ENCODE data around the gene ZRANB1.
"Not testable (repeated sequence)": the region's sequence is repeated elsewhere in the genome, so short reads cannot be mapped to it uniquely, and the experiment has no call there.

ZRANB1 gene

DNA sequence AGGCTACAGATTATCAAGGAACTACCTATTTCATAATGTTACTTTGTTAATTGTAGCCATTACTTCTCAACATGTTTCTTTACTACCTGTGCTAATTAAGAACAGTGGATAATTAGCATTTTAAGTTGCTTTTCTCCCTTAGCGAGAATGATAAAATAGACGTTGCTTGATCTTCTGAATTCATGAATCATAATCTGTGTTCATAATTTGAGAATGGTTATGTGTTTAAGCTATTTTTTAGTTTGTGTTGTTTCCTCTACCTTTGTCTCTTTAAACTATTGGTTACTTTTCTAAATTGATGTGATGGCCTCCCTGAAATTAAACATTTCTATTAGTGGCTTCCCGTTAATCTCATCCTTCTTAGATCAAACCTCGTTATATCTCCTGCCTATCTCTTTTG, at the start of gene ZRANB1:
ZRANB1 (plus strand) TSS at position 301 of the 400 bp plus-strand sequence. CDS start 371 bp downstream, outside the sequence.
- DNase-seq (ENCODE audit: low read depth): no peak

DNA sequence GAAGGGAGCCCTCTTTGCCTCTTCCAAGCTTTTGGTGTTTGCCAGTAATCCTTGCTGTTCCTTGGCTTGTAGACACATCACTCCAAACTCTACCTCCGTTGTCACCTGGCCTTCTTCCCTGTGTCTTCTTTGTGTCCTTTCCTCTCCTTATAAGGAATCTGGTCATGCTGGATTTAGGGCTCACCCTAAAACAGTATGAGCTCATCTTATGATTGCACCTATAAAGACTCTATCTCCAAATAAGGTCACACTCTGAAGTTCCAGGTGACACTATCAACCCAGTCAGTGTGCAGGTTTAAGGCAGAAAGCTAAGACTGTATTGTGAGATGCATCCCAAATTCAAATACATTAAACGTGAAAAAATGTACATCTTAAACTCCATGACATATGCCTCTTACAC, 49.0 kb upstream of the ZRANB1 start:
- DNase-seq (ENCODE audit: low read depth): no peak

DNA sequence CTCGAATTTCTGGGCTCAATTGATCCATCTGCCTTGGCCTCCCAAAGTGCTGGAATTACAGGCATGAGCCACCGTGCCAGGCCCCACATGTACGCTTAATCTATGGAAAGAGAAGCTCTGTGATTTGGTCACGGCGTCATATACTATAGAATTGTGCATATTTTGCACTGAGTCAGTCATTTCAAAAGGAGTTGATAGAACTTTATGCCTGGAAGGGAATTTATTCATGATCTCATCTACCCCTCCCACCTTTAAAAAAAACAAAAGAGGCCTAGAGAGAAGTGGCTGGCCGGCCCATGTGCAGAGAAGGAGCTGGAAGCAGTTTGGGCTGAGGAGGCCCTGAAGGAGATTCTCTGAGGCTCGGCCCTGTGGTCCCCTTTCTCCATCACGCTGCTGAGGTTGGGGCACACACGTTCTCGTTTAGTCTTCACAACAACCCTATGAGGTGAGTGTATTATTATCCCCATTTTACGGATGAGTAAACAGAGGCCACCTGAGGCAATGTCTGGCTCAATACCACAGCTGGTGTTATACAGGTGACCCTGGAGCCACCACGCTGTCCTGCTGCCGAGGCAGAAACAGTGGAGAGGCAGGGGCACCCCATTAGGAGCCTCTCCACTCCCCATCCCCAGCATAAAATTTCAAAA, 47.2 kb upstream of the ZRANB1 start:
- DNase-seq (ENCODE audit: low read depth): no peak

DNA sequence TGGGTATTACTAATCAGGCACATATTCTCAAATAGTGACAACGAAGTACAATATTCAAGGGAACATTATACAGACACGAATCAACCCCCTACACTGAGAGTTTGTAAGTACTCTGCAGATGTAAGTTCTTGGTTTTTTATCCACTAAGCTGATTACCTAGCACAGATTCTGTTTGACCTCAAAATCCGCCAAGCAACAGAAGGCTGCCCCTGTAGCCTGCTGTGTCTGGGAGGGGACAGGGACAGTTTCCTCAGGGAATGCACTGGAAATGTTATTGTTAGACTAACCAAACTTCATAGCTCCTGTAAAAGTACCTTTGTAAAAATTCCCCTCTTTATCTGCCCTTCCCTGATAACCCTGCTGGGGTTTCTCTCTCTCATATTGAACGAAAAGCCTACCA, 45.2 kb upstream of the ZRANB1 start:
- no peak for DNase-seq (ENCODE audit: low read depth)

DNA sequence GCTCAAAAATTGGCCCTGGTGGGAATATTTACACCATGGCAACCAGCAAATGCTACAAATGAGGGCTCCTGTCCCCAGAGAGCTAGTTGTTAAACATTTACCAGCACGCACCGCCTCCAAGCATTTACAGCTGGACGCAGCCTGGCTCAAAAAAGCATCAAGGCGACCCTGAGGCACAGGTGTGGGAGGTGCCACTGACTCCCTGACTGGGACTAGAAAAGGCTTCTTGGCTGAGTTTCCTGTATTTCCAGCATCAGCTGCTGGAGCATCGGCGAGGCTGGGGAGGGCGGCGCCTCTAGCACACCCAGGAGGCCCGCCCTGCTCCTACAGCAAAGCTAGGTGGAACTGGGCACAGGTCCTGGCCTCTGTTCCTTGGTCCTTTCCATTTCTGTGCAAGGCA, 43.5 kb upstream of the ZRANB1 start:
- DNase-seq (ENCODE audit: low read depth): no peak

DNA sequence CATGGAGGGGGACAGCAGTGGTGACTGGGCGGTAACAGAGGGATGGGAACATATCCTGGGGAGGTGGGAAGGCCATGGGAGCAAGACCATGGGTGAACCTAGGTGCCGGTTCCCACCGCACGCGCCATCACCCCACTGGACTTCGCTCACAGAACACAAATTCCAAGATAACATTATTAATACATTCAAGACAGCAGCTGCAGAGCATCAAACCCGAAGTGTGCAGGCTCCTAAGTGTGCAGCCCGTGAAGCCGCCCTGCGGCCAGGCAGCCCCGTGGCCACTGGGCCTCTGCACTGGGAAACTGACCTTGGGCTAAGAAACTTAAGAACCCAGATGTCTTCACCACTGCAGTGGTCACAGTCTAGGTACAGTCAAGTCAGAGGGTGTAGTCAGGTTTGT, 42.8 kb upstream of the ZRANB1 start:
- no peak for DNase-seq (ENCODE audit: low read depth)

DNA sequence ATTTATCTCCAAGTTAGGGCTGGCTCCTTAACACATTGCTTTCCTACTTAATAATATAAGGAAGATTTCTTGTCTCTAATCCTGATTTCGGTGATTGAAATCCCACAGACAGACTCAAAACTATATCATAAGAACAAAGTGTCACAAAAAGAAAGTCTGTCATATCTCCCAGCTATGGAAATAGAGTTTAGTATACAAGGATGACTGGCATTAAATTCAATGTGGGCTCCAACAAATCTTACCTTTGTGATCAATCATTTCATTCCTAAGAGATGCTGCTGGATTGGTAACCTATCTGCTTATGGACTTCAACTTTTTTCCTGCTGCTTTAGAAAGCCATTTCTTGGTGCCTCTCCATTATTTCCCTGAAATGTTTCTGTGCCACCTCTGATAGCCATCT, 39.5 kb upstream of the ZRANB1 start:
- DNase-seq (ENCODE audit: low read depth): no peak

DNA sequence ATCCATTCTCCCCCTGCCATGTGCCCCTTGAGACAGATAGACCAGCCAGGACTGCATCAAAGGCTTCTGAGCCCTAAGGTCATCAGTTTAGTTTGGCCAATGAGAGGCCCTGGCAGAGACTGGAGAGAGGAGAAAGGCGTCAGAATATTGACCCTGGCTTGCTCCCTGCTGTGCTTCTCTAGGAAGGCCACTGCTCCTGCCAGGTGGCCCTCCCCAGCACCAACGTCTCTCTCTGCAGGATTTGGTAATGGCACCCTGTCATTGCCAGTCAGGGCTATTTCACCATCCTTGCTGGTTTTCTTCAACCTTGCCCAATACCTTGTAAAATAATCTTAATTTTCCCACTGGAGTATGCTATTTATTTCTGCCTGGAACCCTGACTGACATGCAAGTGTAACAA, 38.8 kb upstream of the ZRANB1 start:
- no peak for DNase-seq (ENCODE audit: low read depth)

DNA sequence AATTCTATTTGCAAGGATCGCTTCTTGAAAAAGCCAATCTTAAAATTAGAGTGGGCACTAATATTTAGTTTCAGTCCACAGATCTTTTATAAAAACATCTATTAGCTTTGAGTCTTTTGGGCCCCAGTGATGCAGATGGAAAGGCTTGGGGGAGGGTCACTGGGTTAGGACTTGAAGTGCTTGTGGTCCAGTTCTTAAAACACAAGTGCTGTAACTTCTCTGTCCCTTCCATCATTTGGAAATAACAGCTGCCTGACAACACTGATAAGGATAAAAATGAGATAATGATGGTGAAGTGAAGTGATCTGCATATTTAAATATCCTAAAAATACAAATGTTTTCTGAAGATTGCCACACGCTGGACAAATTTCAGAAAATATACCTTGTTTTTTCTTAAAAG, 37.1 kb upstream of the ZRANB1 start:
- DNase-seq (ENCODE audit: low read depth): no peak

DNA sequence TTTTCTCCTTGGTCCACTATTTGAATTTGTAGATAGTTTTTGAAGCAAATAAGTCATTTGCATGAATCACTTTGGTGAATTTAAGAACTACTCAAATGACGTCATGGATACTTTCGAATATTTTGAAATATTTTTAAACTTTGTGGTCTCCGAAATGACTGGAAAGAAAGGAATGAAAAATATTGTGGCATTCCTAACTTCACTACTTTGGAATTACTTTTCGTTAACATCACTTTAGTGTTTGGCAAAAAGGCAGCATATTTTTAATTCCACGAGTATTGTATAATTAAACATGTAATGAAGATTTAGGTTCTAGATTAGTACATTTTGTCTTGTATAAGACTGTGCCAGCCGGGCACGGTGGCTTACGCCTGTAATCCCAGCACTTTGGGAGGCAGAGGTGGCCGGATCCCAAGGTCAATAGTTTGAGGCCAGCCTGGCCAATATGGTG, 35.3 kb upstream of the ZRANB1 start:
- DNase-seq (ENCODE audit: low read depth): peak; percentile 52

DNA sequence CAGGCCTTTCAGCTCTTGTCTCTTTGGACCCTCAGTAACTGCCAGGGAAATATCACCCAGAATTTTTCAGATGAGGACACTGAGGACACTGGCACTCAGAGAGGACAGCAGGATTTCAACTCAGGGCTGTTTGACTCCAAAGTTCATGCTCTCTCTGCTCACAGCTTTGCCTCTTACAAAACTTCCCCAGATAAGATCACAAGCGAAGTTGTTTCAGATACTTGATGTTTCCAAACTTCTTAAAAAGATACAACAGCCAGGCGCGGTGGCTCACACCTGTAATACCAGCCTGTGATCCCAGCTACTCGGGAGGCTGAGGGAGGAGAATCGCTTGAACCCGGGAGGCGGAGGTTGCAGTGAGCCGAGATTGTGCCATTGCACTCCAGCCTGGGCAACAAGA, 32.4 kb upstream of the ZRANB1 start:
- no peak for DNase-seq (ENCODE audit: low read depth)

DNA sequence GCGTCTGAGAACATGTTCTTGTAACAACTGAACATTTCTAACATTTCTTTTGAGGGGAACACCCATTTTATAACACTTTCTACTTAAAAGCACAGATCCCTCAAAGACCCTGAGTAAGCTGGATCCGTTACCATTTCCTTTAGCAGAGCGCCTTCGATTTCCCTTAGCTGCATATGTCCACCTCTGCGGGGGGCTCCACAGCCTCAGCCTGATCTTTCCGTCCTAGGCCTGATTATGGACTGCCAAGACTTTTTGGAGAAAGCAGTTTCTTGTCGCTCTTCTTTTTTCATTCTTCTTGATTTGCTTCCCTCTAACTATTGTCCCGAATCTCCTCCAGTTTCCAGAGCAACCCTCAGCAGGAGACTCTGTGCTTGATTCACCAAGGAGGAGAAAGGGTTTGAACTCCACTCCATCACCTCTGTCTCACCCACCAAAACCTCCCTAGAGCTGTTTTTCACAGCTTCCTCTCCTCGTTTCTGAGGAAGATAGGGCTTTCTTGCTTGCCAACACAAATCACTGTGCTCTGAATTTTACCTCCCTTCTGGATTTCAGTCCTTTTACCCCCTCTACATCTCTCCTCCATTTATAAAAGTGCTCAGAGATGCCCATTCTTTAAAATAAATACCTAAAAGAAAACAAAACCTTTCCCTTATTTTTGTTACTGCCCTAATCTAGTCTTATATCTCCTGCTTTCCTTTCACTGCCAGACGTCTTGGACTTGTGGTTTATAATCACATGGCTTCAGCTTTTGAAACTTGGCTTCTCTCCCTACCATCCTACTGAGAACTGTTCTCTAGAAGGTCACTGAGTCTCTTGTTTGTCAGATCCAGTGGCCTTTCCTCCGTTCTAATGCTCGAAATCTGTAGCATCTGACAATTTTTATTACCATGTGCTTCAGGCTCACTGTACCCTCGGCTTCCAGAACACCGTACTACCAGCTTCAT, 30.5 kb upstream of the ZRANB1 start:
- DNase-seq (ENCODE audit: low read depth): no peak

DNA sequence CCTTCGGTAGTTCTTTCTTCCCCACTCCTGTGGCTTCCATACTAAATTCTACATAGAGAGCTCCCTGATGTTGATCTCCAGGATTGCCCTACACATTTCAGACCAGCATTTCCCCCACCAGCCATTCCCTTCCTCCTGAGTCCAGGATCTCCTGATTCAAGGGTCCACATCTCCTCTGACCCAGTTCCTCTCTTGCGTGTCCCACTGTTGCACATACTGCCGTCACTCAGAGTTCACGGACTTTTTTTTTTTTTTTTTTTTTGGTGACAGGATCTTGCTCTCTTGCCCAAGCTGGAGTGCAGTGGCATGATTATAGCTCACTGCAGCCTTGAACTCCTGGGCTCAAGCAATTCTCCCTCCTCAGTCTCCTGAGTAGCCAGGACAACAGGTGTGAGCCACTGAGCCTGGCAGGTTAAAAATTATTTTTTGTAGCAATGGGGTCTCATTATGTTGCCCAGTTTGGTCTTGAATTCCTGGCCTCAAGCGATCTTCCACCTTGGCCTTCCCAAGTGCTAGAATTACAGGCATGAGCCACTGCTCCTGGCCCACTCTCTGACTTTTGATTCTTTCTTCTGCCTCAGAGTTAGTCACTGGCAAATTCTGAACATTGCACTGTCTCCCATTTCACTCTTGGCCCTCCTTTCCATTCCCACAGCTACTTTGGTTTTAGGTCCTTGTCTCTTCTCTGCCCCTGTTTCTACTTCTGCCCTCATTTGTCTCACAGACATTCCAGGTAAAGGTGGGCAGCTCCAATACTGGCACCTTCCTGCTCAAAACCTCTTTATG, 29.6 kb upstream of the ZRANB1 start:
- no peak for DNase-seq (ENCODE audit: low read depth)

DNA sequence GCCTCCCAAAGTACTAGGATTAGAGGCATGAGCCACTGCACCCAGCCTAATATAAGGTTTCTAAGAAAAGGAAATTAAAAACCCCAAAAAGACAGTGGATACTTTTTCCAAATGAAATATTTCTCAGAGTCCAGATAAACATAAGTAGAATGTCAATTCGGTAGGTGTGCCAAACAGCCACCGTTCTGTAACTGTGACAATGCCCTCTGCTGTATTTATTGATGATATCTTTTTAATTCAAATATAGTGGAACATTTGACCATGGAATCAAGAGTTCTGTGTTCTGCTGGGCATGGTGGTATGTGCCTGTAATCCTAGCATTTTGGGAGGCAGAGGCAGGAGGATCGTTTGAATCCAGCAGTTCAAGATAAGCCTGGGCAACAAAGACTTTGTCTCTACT, 28.8 kb upstream of the ZRANB1 start:
- DNase-seq (ENCODE audit: low read depth): no peak

DNA sequence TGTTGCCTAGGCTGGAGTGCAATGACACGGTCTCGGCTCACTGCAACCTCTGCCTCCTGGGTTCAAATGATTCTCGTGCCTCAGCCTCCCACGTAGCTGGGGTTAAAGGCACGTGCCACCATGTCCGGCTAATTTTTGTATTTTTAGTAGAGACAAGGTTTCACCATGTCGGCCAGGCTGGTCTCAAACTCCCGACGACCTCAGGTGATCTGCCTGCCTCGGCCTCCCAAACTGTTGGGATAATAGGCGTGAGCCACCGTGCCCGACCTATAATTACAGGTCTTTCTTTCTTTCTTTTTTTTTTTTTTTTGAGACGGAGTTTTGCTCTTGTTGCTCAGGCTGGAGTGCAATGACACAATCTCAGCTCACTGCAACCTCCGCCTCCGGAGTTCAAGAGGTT, 27.5 kb upstream of the ZRANB1 start:
- DNase-seq (ENCODE audit: low read depth): not testable (repeated sequence)

DNA sequence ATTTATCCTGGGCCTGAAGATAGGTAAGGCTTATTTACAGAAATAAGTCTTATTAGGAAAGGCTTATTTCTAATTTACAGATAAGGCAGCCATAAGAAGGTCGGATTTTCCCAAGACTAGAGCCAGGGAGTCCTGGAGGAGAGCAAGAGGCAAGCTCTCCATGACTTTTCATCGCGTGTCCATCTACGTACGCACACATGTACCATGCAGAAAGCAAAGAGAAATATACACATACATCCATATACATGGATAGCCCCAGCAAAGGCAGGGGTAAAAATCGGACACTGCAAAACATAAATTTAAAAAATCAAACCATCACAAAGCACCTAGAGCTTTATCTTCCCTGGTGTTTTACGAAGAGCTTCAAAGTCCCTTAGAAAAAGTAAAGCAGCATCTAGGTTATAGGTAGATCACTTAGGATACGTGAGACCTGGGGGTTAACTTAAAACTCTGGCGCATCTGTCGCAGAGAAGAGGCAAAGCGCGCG, 25.8 kb upstream of the ZRANB1 start:
- no peak for DNase-seq (ENCODE audit: low read depth)

DNA sequence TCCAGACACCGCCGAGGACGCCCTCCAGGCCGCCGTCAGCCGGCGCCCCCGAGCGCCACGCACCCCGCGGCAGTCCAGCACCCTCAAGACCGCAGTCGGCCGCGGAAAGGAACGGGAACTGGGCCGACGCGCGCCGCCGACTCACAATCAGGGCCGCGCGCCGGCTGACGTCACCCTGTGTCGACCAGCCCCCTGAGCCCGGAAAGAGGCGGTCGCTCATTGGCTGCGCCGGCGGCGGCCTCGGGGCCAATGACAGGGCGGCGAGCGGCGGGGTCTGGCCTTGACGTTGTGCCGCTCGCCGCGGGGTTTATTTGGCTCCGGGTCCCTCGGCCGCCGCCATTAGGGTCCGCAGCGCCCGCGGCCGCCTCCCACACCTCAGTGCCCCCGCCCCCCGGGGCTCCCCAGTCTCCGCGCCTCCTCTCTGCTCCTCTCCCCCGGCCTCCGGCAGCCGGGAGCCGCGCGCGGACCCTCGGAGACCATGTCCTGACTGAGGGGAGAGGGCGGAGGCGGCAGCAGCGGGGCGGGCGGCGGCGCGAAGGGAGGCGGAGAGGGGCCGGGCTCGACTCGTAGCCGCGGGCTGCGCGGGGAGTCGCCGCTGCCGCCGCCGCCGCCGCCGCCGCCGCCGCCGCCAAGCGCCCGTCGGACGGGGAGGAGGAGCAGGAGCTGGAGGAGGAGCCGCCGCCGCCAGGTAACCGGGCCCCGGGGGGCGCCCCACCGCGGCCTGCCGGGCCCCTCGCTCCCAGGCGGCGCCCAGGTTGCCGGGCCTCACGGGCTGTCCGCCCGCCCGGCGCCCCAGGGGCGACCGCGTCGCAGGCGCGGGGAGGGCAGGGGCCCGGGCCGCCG, 25.1 kb upstream of the ZRANB1 start:
- peak; percentile 90 for DNase-seq (ENCODE audit: low read depth)

DNA sequence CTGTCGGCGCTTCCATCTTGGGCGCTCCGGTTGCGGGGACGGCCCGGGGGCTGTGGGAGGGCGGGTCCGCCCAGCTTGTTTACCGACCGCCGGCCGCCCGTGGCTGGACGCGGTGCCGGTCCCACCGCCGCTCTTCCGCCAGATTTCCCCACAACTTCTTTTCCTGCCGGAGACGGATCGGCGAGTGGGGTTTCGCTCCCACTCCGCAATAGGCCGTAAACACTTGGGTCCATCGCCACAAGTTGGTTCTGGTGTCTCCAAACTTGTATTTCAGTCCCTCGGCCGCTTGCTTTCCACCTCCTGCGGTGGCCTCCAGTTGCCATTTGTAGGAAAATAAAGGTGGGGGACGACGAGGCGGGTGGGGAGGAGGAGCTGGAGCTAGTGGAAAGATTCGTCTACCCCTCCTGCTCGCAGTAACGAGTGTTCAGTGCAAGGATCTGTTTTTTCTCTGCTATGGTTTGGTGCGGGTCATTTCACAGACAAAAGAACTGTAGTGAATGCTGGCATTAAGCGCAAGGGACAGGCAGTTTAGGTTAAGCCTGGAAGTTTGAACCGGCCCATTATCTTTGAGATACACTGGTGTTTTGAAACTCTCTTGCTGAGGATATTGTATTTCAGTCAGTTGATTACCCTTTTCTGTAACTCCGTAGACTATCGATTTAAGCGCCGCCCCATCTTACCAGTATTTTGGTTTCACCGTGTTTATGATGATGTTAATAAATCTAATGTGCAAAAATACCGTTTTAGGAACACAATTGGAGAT, 24.3 kb upstream of the ZRANB1 start:
- no peak for DNase-seq (ENCODE audit: low read depth)

DNA sequence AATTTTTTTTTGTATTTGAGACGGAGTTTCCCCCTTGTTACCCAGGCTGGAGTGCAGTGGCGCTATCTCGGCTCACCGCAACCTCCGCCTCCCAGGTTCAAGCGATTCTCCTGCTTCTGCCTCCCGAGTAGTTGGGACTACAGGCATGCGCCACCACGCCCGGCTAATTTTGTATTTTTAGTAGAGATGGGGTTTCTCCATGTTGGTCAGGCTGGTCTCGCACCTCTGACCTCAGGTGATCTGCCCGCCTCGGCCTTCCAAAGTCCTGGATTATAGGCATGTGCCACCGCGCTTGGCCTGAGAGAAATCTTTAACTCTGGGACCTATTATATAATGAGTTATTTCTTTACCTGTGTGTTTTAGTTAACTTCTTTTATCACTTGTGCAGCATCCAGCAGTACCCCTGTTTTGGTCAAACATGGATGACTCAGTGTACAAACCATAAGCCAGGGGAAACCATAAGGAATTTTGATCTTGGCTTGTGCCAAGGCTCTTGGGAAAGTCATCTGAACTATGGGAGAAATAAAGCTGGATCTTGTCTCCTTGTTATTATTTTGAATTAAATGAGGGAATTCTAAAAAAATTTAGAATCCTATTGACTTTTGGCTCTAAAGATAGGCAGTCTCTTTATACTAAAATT, 23.6 kb upstream of the ZRANB1 start:
- no peak for DNase-seq (ENCODE audit: low read depth)

DNA sequence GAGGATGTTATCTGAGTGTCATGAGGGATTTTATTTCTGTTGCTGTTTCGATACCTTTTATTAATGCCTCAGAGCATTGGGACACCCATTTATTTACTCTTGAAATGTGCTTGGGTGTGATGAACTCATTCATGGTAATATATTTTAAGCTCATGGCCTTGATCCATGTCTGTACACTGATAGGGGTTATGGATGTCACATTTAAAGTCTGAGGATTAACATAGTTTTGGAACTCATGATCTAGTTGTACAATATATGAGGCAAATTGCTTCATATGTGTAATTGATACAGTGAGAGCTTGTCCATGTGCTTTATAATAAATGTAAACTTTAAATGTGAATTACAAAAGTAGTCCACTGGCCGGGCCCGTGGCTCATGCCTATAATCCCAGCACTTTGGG, 23.0 kb upstream of the ZRANB1 start:
- no peak for DNase-seq (ENCODE audit: low read depth)

Data from fibroblast of the conjunctiva (primary cell).